ENCODE data around the gene SLC7A6OS.

Gene SLC7A6OS

DNA sequence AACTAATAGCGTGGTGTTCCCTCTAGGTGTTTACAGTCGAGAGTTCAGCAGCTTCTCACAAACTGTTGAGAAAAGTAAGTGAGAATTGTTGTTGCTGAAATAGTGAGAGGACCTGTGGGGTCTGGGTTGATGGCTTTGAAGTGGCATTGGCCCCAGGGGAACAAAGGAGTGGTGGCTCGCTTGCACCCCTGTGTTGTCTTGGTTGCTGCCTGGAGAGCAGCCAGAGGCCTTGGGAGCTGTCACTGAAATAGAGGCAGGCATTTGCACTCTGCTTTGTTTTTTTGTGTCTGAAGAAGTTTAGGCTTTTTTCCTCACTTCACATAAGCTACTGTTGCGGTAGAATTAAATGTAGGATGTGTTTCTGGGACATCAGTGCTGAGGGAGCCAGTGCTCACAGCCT lies 36.9 kb upstream of the SLC7A6OS start:
- Histone ChIP-seq H2AK5ac (ENCODE audit: low read length) (no peak overlapping the region), H3K79me1 (ENCODE audit: low read length) (no peaks in the 10 kb centered on the region), H2BK15ac (replicated peaks; ENCODE audit: low read depth) (no peak overlapping the region), H4K5ac (ENCODE audit: low read length) (no peak overlapping the region), H3K36me3 (ENCODE audit: control insufficient read depth, insufficient read depth, low read length) (peaks cover 10% of the 10 kb centered on the region), H3K4me1 (ENCODE audit: control insufficient read depth, low read depth, low read length) (no peaks in the 10 kb centered on the region), H3K18ac (ENCODE audit: low read length) (no peak overlapping the region), H3K4me2 (ENCODE audit: low read length) (no peak overlapping the region), H2BK5ac (ENCODE audit: low read length) (no peak overlapping the region), H2BK120ac (ENCODE audit: low read depth, low read length) (no peak overlapping the region), H3K27me3 (ENCODE audit: insufficient read depth, low read length, poor library complexity) (no peaks in the 10 kb centered on the region), H3K4me3 (ENCODE audit: low read length) (no peak overlapping the region), H4K8ac (ENCODE audit: low read depth, low read length) (no peak overlapping the region), H3K56ac (ENCODE audit: low read length) (no peak overlapping the region), H3K79me2 (ENCODE audit: control insufficient read depth, insufficient read depth, low read length) (no peaks in the 10 kb centered on the region), H3K27ac (ENCODE audit: low read depth, low read length) (no peak overlapping the region), H3K9ac (ENCODE audit: low read length) (no peak overlapping the region), H3K23ac (ENCODE audit: low read length) (no peak overlapping the region), H3K4ac (ENCODE audit: low read depth, low read length) (no peak overlapping the region)
- DNase-seq = no peak
- no CpG with 5 or more reads among the region's 4 CpGs for WGBS (ENCODE audit: extremely low coverage, insufficient coverage, low lambda C conversion rate)

- Histone ChIP-seq H2BK15ac (replicated peaks; ENCODE audit: low read depth) (no peak overlapping the region), H3K4me2 (ENCODE audit: low read length) (no peak overlapping the region), H3K79me2 (ENCODE audit: control insufficient read depth, insufficient read depth, low read length) (no peaks in the 10 kb centered on the region), H3K4me3 (ENCODE audit: low read length) (no peak overlapping the region), H2BK5ac (ENCODE audit: low read length) (no peak overlapping the region), H3K36me3 (ENCODE audit: control insufficient read depth, insufficient read depth, low read length) (peaks cover 11% of the 10 kb centered on the region), H3K23ac (ENCODE audit: low read length) (no peak overlapping the region), H3K4me1 (ENCODE audit: control insufficient read depth, low read depth, low read length) (no peaks in the 10 kb centered on the region), H3K9ac (ENCODE audit: low read length) (no peak overlapping the region), H4K8ac (ENCODE audit: low read depth, low read length) (no peak overlapping the region), H3K56ac (ENCODE audit: low read length) (no peak overlapping the region), H4K5ac (ENCODE audit: low read length) (no peak overlapping the region), H2BK120ac (ENCODE audit: low read depth, low read length) (no peak overlapping the region), H3K18ac (ENCODE audit: low read length) (no peak overlapping the region), H3K27me3 (ENCODE audit: insufficient read depth, low read length, poor library complexity) (no peaks in the 10 kb centered on the region), H3K27ac (ENCODE audit: low read depth, low read length) (no peak overlapping the region), H3K79me1 (ENCODE audit: low read length) (no peaks in the 10 kb centered on the region), H2AK5ac (ENCODE audit: low read length) (no peak overlapping the region), H3K4ac (ENCODE audit: low read depth, low read length) (no peak overlapping the region)
- no peak for DNase-seq
- WGBS (ENCODE audit: extremely low coverage, insufficient coverage, low lambda C conversion rate) = no CpG with 5 or more reads among the region's 12 CpGs
Measured at GRCh38 chr16:68346892-68347480, 36.2 kb upstream of the SLC7A6OS start.

DNA sequence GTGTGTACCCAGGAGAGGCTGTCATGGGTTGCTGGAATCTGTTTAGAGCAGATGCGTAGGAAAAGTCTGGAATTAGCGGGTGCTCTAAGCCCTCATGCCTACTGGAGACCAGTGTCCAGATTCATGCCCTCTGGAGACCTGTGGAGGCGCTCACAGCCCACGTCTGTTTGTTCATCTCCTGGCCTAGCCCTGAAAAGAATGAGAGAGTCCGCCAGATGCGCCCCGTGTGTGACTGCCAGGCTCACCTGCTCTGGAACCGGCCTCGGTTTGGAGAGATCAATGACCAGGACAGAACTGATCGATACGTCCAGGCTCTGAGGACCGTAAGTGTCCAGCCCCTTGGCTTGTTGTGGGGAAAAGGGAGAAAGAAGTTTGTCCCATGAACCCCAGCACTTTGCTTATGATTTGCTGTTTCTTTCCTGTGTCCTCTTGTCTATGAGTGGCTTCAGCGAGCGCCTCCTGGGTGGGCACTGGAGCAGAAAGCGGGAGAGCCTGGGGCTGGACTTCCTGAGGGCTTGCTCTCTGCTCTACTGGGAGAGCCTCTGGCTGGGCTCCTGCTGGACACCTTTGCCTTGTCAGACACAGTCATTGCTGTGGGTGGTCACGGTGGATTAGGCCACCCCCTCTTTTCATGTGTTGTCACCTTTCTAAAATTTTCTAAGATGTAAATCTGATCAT lies 35.4 kb upstream of the SLC7A6OS start:
- H4K5ac ChIP-seq (ENCODE audit: low read length) = no peak overlapping the region
- no peak overlapping the region for H3K56ac ChIP-seq (ENCODE audit: low read length)
- H3K4ac ChIP-seq (ENCODE audit: low read depth, low read length) = no peak overlapping the region
- no peak overlapping the region for H3K4me3 ChIP-seq (ENCODE audit: low read length)
- H2BK5ac ChIP-seq (ENCODE audit: low read length) = no peak overlapping the region
- no peak overlapping the region for H2AK5ac ChIP-seq (ENCODE audit: low read length)
- no peak overlapping the region for H2BK120ac ChIP-seq (ENCODE audit: low read depth, low read length)
- H3K4me1 ChIP-seq (ENCODE audit: control insufficient read depth, low read depth, low read length) = no peaks in the 10 kb centered on the region
- H3K23ac ChIP-seq (ENCODE audit: low read length) = no peak overlapping the region
- no peak overlapping the region for H3K18ac ChIP-seq (ENCODE audit: low read length)
- no peaks in the 10 kb centered on the region for H3K79me2 ChIP-seq (ENCODE audit: control insufficient read depth, insufficient read depth, low read length)
- no peak overlapping the region for H3K27ac ChIP-seq (ENCODE audit: low read depth, low read length)
- H2BK15ac ChIP-seq (replicated peaks; ENCODE audit: low read depth) = no peak overlapping the region
- H4K8ac ChIP-seq (ENCODE audit: low read depth, low read length) = no peak overlapping the region
- no peak overlapping the region for H3K4me2 ChIP-seq (ENCODE audit: low read length)
- H3K79me1 ChIP-seq (ENCODE audit: low read length) = no peaks in the 10 kb centered on the region
- no peak overlapping the region for H3K9ac ChIP-seq (ENCODE audit: low read length)
- no peaks in the 10 kb centered on the region for H3K27me3 ChIP-seq (ENCODE audit: insufficient read depth, low read length, poor library complexity)
- no peak for DNase-seq
- no CpG with 5 or more reads among the region's 16 CpGs for WGBS (ENCODE audit: extremely low coverage, insufficient coverage, low lambda C conversion rate)
- H3K36me3 ChIP-seq (ENCODE audit: control insufficient read depth, insufficient read depth, low read length) = peaks cover 11% of the 10 kb centered on the region

DNA sequence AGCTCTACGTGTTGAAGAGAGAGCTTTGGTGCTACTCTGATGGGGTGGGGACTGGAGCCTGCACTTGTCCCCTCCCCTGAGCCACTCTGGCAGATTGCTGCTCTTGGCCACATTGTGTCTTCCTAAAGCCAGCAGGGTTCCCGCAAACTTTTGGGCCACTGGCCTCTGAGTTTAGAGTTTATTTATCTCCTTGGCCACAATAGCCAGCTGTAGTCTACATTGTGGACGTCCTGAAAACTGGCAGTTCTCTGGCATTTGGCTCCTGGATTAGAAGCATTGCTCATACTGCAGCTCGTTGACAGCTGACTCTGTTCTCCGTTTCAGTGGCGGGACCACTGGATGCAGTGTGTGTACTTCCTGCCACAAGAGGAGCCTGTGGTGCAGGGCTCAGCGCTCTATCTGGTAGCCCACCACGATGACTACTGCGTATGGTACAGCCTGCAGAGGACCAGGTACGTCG lies 34.6 kb upstream of the SLC7A6OS start:
- WGBS (ENCODE audit: extremely low coverage, insufficient coverage, low lambda C conversion rate) = no CpG with 5 or more reads among the region's 11 CpGs

GRCh38 chr16:68344252-68344651 lies 33.5 kb upstream of the SLC7A6OS start:
- Histone ChIP-seq H3K79me1 (ENCODE audit: low read length) (no peaks in the 10 kb centered on the region), H3K27ac (ENCODE audit: low read depth, low read length) (no peak overlapping the region), H3K36me3 (ENCODE audit: control insufficient read depth, insufficient read depth, low read length) (peaks cover 18% of the 10 kb centered on the region), H2BK15ac (replicated peaks; ENCODE audit: low read depth) (no peak overlapping the region), H3K4me2 (ENCODE audit: low read length) (no peak overlapping the region), H3K9ac (ENCODE audit: low read length) (no peak overlapping the region), H2BK5ac (ENCODE audit: low read length) (no peak overlapping the region), H3K23ac (ENCODE audit: low read length) (no peak overlapping the region), H3K4me1 (ENCODE audit: control insufficient read depth, low read depth, low read length) (no peaks in the 10 kb centered on the region), H3K79me2 (ENCODE audit: control insufficient read depth, insufficient read depth, low read length) (no peaks in the 10 kb centered on the region), H4K5ac (ENCODE audit: low read length) (no peak overlapping the region), H4K8ac (ENCODE audit: low read depth, low read length) (no peak overlapping the region), H3K4ac (ENCODE audit: low read depth, low read length) (no peak overlapping the region), H3K4me3 (ENCODE audit: low read length) (no peak overlapping the region), H3K18ac (ENCODE audit: low read length) (no peak overlapping the region), H3K27me3 (ENCODE audit: insufficient read depth, low read length, poor library complexity) (no peaks in the 10 kb centered on the region), H3K56ac (ENCODE audit: low read length) (no peak overlapping the region), H2BK120ac (ENCODE audit: low read depth, low read length) (no peak overlapping the region), H2AK5ac (ENCODE audit: low read length) (no peak overlapping the region)
- WGBS (ENCODE audit: extremely low coverage, insufficient coverage, low lambda C conversion rate) = no CpG with 5 or more reads among the region's 11 CpGs
- DNase-seq = no peak

More for the DNA sequence above, 34.6 kb upstream of the SLC7A6OS start:
- Histone ChIP-seq H3K18ac (ENCODE audit: low read length) (no peak overlapping the region), H3K27ac (ENCODE audit: low read depth, low read length) (no peak overlapping the region), H3K4me2 (ENCODE audit: low read length) (no peak overlapping the region), H3K23ac (ENCODE audit: low read length) (no peak overlapping the region), H4K5ac (ENCODE audit: low read length) (no peak overlapping the region), H3K36me3 (ENCODE audit: control insufficient read depth, insufficient read depth, low read length) (peaks cover 14% of the 10 kb centered on the region), H4K8ac (ENCODE audit: low read depth, low read length) (no peak overlapping the region), H3K79me1 (ENCODE audit: low read length) (no peaks in the 10 kb centered on the region), H2AK5ac (ENCODE audit: low read length) (no peak overlapping the region), H2BK15ac (replicated peaks; ENCODE audit: low read depth) (no peak overlapping the region), H2BK5ac (ENCODE audit: low read length) (no peak overlapping the region), H3K4me1 (ENCODE audit: control insufficient read depth, low read depth, low read length) (no peaks in the 10 kb centered on the region), H2BK120ac (ENCODE audit: low read depth, low read length) (no peak overlapping the region), H3K79me2 (ENCODE audit: control insufficient read depth, insufficient read depth, low read length) (no peaks in the 10 kb centered on the region), H3K9ac (ENCODE audit: low read length) (no peak overlapping the region), H3K4me3 (ENCODE audit: low read length) (no peak overlapping the region), H3K4ac (ENCODE audit: low read depth, low read length) (no peak overlapping the region), H3K27me3 (ENCODE audit: insufficient read depth, low read length, poor library complexity) (no peaks in the 10 kb centered on the region), H3K56ac (ENCODE audit: low read length) (no peak overlapping the region)
- no peak for DNase-seq
